DMS79 treated with DMSO at 0.1 percent for 48 hours (cell line): Measurements from ENCODE around the gene MSH6.
"Not testable (repeated sequence)": the region's sequence is repeated elsewhere in the genome, so short reads cannot be mapped to it uniquely, and the experiment has no call there.

Experiments used
- DNase-seq: peaks from one replicate; lab custom pipeline; 2025; lab: John Stamatoyannopoulos, UW

Gene MSH6

GRCh38 chr2:47844162-47844561 lies 61.2 kb downstream of the MSH6 start:
- DNase-seq = no peak

GRCh38 chr2:47849368-47849767 lies 66.4 kb downstream of the MSH6 start:
- no peak for DNase-seq

- DNase-seq = no peak
These were observed 67.3 kb downstream of the MSH6 start for GRCh38 chr2:47850198-47850597.

- DNase-seq = not testable (repeated sequence)
These were observed 70.3 kb downstream of the MSH6 start for GRCh38 chr2:47853067-47853777.
